ENCODE results near the gene ADAM11.

GRCh38 chr17:44767493-44767892, 8.7 kb downstream of the ADAM11 start:
- no peak for TF ChIP-seq CTCF (IDR thresholded peaks at IDR 0.05)
- no peak for TF ChIP-seq POLR2A (IDR thresholded peaks at IDR 0.05)
